HG03066 (cell line): ENCODE results near the gene ATCAY.
A peak's percentile ranks its signal among the peaks of the same experiment; 100 is the strongest.
"Not testable (repeated sequence)": the region's sequence is repeated elsewhere in the genome, so short reads cannot be mapped to it uniquely, and the experiment has no call there.

Experiments
- ATAC-seq: cut with Tn5 transposase; IDR thresholded peaks from one replicate; pipeline ENCODE4 v1.9.1; 2021; ENCODE audit warnings: low read depth; ENCODE audit not compliant: unreplicated experiment

ATCAY gene

DNA sequence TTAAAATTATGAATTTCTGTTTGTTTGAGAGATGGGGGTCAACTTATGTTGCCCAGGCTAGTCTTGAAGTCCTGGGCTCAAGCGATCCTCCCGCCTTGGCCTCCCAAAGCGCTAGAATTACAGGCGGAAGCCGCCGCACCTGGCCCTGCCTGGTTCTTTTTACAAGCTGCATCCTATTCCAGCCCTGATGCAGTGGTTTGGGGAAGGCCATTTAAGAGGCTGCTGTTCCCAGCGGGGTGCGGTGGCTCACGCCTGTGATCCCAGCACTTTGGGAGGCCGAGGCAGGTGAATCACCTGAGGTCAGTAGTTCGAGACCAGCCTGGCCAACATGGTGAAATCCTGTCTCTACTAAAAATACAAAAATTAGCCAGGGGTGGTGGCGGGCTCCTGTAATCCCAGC is 87.5 kb downstream of the ATCAY start:
- not testable (repeated sequence) for ATAC-seq

DNA sequence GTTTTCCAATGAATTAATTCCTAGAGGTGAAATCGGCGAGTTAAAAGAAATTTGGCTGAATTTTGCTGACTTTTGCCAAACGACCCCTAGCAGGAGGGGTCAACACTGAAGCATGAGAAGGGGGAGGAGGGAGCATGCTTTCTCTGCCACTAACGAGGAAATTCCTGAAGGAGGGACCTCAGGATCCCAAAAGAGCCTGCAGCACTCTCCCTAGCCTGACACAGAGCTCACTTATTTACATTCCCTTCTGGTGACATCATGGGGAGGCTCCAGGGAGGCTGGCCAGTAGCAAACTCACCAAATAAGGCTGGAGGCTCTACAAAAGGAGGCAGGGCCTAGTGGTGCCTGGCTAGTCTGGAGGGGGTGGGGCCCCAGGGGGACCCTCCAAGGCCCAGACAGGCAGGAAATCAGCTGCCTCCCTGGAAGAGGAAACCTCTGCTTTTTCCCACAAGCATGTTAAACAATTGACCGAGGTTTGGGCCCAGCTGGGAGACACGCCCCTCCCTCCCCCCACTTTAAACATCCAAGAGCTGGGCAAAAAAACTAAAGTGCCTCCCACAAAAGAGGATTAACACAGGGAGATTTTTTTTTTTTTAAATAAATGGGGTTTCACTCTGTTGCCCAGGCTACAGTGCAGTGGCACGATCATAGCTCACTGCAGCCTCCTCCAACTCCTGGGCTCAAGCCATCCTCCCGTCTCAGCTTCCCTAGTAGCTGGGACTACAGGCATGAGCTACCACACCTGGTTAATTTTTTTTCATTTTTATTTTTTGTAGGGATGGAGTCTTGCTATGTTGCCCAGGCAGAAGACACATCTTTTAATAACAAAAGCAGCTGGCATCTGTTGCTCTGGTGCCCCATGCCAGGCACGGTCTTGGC is 88.3 kb downstream of the ATCAY start:
- no peak for ATAC-seq

DNA sequence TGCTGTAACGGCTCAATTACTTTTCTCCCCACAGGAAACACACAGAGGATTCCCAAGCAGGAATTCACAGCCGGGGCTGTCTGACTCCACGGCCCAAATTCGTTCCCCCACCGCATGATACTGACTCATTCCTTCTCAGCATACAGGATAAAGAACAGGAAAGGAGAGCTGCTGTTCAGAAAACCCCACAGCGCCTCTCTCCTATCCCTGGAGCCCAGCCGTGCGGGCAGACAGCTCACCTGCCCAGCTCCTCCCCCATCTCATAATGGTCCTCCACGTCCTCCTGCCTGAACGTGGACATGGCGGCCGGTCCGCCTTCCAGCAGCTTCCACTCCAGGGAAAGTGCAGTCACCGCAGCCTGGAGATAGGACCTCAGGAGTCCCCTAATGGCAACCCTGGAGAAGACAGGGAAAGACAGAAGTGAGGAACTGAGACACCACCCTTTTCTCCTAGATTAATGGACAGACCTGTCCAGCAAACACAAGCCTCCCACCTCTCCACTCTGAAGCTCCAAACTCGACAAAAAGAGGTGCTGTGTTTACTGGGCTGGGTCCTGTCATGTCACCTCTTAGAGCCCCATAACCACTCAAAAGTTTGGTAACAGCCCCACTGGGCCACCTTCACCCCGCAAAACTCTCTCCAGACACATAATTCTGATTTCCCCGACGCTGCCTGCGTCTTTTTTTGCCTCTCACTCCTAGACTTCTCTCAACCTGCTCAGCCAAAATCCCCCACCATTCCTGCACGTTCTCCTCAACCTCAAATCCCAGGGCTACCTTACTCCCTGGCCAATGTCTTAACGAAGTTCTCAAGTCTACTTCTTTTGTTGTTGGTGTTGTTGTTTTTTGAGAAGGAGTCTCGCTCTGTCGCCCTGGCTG is 89.2 kb downstream of the ATCAY start:
- ATAC-seq: no peak

DNA sequence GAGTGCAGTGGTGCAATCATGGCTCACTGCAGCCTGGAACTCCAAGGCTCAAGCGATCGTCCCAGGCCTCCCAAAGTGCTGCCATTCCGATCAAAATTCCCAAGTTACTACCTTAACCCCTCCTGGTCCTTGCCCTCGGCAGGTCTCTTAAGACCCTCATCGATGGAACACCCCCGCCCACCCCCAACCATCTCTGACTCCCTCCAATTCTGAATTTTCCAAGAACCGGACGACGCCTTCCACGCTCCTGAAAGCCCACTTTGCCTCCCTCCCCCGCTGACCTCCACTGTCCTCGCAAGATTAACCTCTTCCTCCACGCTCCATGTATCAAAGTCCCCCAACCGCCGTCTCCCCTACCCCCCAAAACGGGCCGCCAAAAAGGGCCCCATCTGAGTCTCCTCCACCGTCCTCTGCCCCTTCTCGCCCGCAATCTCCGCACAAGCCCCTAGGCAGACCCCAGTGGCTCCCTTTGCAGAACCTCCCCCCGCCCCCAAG is 89.9 kb downstream of the ATCAY start:
- no peak for ATAC-seq

DNA sequence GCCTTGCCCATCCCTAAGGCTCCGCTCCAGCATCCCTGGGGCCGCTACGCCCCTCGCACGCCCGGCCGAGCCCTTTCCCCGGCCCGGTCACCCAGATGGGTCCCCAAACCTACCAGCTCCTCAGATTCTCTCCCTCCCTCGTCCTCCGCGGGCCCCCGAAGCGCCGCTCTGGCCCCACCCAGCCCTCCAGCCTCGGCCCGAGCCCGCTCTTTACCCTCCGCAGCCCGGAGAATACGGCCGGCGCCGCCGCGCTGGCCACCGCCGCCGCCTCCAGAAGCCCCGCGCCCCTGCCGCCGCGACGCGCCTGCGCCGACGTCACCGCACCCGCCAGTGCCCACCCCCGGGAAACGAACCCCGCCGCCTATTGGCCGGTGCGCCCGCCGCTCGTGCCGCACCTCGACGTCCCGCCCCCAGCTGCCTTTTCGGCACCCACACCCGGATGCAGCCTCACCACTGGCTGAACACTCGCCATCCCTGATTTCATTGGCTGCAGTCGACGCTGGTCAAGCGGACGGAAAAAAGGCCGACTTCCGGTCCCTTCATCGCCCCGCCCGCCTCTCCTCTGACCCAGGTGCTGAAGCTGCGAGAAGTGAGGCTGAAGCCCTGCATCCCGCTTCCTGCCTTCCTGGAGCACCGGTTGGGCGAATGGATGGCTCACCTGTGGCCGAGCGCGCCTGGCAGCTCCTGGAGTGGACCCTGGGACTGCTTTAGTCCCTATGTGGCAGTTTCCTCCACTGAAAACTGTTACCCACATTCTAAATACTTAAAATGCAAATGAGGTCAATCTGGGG is 90.5 kb downstream of the ATCAY start, which contains the start of gene DAPK3:
Gene DAPK3, minus strand, starts transcription at position 292 of the 791 bp plus-strand sequence. CDS start 1,364 bp downstream, outside the sequence.
- peak; percentile 85 for ATAC-seq

DNA sequence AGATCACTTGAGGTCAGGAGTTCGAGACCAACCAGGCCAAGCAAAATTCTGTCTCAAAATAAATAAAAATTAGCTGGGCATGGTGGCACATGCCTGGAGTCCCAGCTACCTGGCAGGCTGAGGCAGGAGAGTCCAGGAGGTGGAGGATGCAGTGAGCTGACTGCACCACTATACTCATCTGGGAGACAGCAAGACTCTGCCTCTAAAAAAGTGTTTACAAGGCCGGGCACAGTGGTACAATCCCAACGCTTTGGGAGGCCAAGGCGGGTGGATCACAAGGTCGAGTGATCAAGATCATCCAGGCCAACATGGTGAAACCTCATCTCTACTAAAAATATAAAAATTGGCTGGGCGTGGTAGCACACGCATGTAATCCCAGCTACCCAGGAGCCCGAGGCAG is 94.7 kb downstream of the ATCAY start:
- no peak for ATAC-seq

DNA sequence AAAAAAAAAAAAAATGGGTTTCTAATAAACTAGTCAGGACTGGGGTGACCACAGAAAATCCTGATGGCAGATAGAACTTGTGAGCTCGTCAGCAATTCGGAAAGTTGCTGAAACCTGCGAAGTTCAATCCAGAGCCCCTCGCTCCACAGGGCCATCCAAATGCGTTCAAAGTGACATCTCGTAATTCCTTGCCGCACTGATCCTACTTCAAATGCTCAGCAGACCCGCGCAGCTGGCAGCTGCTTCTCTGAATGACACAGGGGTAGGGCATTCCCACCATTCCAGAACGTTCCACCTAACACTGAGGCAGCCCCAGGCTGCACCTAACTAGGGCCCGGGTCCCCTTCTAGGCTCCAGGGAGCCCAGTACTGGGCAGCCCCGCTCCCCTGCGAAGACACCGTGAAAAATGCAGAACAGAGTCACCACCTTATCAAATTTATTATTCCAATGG is 95.2 kb downstream of the ATCAY start:
- ATAC-seq: no peak

DNA sequence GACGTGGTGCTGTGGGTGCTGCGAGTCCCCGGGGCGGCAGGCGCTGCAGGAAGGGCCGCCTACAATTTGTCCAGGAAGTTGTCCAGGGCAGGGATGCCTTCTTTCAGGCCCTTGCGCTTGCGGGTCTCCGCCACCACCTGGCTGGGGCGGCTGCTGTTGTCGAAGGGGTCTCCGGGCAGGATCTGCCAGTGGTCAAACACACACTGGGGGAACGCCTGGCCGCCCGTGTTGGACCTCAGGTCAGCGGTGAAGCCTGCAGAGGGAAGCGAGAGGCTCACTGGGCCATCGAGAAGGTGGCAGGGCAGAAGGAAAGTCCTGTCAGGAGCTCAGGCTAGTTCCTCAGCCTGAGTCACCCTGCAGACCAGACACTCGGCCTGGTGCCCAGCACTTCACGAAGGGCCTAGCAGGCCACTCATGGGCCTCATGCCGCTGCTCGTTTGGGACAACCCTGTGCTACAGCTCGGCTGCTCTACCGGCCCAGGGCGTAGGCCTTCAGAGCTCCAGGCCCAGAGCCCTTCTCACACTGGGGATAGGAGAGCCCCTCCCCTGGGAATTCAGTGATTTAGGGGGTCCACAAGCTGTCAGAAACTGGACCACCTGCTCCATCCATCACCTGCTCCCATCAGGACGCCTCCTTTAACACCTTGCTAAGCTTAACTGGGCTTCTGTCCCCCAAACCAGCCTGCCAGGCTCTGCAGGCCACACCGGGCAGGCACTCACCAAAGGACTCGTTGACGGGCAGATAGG is 96.2 kb downstream of the ATCAY start:
- ATAC-seq: no peak
